OCI-LY1 (cell line): ENCODE measurements around the gene CYB5B.

Source experiments
- EZH2 ChIP-seq: fragments of 200-600 bp; sonication (generic), shearing (Covaris generic); IDR thresholded peaks from 2 replicates; pipeline ENCODE4 v1.8.0; 2017; ENCODE audit warnings: borderline replicate concordance, mixed run types, mild to moderate bottlenecking, antibody characterized with exemption, low read length, moderate library complexity, mixed read lengths
- TF ChIP-seq, protein P1 (sequence below): fragments of 200-600 bp; sonication (generic), shearing (Covaris generic); IDR thresholded peaks from 2 replicates; pipeline ENCODE4 v1.5.1; 2017; ENCODE audit warnings: mild to moderate bottlenecking, antibody characterized with exemption, low read length, moderate library complexity, mixed read lengths

DNA sequence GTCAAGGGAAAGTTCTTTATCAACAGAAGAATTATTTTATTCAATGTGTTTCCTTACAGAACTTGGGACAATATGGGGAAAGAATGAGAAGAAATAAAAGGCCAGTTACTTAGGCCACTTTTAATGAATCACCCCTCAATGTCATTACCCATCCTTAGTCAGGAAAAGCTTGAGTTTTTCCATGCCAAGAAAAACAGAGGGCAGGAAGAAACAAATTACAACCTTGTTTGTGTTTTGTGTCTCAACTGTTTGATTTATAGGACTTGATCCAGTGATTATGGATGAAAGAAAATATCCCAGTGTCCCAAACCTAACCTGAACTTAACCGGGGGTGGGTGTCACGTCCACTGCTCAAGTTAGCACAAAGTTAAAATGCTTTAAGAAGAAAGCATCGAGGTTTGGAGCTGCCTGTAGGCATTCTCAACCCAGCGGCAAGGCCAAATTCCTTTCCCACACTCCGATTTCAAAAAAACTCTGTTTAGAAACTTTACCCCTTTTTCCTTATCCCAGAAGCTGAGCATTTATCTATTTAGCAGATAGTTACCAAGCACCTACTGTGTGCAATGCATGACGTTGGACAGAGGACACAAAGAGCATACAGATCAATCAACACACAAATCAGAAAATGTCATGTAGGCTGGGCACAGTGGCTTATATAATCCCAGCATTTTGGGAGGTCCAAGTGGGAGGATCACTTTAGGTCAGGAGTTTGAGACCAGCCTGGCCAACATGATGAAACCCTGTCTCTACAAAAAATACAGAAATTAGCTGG lies 14.0 kb upstream of the CYB5B start:
- TF ChIP-seq, protein P1, sequence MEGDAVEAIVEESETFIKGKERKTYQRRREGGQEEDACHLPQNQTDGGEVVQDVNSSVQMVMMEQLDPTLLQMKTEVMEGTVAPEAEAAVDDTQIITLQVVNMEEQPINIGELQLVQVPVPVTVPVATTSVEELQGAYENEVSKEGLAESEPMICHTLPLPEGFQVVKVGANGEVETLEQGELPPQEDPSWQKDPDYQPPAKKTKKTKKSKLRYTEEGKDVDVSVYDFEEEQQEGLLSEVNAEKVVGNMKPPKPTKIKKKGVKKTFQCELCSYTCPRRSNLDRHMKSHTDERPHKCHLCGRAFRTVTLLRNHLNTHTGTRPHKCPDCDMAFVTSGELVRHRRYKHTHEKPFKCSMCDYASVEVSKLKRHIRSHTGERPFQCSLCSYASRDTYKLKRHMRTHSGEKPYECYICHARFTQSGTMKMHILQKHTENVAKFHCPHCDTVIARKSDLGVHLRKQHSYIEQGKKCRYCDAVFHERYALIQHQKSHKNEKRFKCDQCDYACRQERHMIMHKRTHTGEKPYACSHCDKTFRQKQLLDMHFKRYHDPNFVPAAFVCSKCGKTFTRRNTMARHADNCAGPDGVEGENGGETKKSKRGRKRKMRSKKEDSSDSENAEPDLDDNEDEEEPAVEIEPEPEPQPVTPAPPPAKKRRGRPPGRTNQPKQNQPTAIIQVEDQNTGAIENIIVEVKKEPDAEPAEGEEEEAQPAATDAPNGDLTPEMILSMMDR: no peak
- no peak for TF ChIP-seq EZH2
